ENCODE results near the gene GNAI1.

- no peak for TF ChIP-seq ZNF850 (CRISPR knock-in tag; conservative IDR thresholded peaks at IDR 0.05)
- no peak for TF ChIP-seq ZNF24 (IDR thresholded peaks at IDR 0.05)
- no peak for TF ChIP-seq ZNF160 (CRISPR knock-in tag; IDR thresholded peaks at IDR 0.05)
- TF ChIP-seq MED1 (CRISPR knock-in tag; IDR thresholded peaks at IDR 0.05): no peak
- TF ChIP-seq SP1 (IDR thresholded peaks at IDR 0.05): no peak
- TF ChIP-seq SP1 (CRISPR knock-in tag; IDR thresholded peaks at IDR 0.05): no peak
- TF ChIP-seq EP300 (IDR thresholded peaks at IDR 0.05; ENCODE audit: low read depth in 2 of 2, low read length in 2 of 2): no peak
- no peak for TF ChIP-seq EP300 (CRISPR knock-in tag; IDR thresholded peaks at IDR 0.05; ENCODE audit: borderline replicate concordance)
- no peak for TF ChIP-seq ZNF629 (CRISPR knock-in tag; conservative IDR thresholded peaks at IDR 0.05)
- no peak for TF ChIP-seq ELF1 (CRISPR knock-in tag; IDR thresholded peaks at IDR 0.05)
- TF ChIP-seq FLYWCH1 (CRISPR knock-in tag; IDR thresholded peaks at IDR 0.05): no peak
- TF ChIP-seq CTCF (CRISPR knock-in tag; IDR thresholded peaks at IDR 0.05): no peak
- no peak for TF ChIP-seq BHLHE40 (IDR thresholded peaks at IDR 0.05; ENCODE audit: low read length)
- no peak for TF ChIP-seq HOXA7 (CRISPR knock-in tag; IDR thresholded peaks at IDR 0.05)
Observed at GRCh38 chr7:80137410-80137809, 2.8 kb downstream of the GNAI1 start.
